Fibroblast of gingiva (primary cell): ENCODE results near the gene FCRL6.

Source experiments
- DNase-seq: peaks from one replicate; pipeline ENCODE4 v3.0.0-alpha.2; 2011; ENCODE audit warnings: low read depth

FCRL6 gene

DNA sequence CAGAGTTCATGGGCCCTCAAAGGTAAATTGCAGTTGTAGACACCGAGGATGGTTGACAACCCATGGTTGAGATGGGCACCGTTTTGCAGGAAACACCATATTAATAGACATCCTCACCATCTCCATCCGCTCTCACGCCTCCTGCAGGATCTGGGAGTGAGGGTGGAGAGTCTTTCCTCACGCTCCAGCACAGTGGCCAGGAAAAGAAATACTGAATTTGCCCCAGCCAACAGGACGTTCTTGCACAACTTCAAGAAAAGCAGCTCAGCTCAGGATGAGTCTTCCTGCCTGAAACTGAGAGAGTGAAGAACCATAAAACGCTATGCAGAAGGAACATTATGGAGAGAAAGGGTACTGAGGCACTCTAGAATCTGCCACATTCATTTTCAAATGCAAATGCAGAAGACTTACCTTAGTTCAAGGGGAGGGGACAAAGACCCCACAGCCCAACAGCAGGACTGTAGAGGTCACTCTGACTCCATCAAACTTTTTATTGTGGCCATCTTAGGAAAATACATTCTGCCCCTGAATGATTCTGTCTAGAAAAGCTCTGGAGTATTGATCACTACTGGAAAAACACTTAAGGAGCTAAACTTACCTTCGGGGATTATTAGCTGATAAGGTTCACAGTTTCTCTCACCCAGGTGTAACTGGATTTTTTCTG is 33.8 kb downstream of the FCRL6 start:
- no peak for DNase-seq

DNA sequence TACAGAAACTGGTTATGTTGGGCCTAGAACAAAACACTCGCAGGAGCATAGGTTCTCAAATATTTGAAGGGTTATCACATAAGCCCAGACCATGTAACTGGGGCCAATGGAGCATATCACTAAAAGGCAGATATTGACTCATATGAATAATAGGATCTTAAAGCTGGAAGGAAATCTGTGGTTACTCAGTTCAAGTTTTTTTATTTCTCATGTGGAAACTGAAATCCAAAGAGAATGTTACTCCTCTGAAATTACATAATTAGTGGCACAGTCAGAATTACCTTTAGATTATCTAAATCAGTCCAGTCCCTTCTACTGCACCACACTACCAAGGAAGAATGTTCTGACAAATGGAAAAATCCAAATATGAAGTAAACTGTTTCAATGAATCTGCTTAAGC is 36.6 kb downstream of the FCRL6 start:
- no peak for DNase-seq

- no peak for DNase-seq
Observed at GRCh38 chr1:159839116-159839849, 37.1 kb downstream of the FCRL6 start.

- no peak for DNase-seq
Observed at GRCh38 chr1:159841749-159842148, 39.6 kb downstream of the FCRL6 start.

DNA sequence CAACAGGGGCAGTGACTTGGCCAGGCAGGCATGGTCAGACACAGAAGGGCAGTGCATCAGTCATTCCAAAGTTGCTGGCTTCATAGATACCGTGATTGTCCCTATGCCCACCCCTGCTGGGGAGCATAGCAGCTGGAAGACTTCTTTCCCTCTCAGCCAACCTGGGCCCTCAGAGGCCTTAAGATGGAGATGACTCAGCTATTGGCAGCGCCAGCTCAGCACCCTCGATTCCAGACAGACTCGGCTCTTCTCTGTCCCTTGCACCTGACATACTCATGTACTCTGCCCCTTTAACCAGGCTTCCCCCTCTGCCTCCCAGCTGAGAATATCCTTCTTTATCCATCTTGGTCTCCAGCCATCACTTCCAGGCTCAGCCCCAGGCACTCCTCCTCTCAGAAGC is 41.3 kb downstream of the FCRL6 start:
- no peak for DNase-seq

DNA sequence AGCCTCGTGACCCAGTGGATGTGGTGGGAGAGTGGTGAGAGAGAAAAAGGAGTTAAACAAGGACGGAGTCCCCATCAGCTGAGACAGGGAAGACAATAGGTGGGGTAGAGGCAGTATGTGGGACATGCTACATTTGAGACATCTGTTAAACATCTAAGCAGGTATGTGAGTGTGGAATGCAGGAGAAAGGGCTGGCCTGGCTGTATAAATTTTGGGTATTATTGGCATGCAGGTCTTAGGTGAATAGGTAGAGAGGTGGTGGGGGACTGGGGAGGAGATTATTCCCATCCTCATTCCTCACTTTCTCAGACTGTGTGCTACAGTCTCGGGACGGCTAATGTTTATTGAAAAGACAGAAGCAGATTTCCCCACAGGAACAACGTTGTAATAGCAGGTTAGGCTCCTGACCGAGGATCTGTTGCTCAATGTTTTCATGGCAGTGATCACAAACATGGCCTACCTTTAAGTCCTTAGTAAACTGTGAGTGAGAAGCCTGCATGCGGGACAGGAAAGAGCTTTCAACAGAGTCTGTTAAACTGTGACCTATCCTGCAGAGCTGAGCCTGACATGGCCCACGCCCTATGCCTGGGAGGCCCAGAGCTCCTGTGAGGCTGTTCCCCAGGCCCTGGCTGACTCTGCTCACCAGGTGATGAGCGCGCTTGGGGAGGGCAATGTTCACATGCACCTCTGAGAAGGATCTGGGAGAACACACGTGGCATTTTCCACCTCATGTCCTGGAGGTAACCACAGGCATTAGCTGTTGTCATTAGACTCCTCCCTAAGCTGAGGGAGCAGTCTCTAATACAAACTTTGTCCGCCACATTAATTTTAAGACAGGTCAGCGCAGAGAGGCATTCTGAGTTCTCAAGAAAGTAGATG is 43.8 kb downstream of the FCRL6 start:
- DNase-seq, result no peak

DNA sequence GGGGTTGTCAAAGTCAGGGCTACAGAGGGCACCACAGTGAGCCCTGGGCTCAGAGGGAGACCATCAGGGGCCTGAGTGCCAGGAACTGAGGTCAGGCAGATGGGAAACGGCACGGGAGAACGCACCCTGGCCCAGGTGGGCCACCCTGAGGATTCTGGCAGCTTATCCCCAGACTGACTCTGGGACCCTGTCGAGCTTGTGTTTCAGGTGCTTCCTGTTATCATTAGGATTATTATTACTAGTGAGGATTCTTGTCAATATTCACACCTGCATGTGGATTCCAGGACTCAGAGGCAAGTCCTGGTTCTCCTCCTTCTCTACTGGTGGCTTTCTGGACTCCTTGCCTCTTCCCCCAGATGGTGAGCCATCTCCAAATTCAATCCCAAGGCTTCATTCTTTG is 45.1 kb downstream of the FCRL6 start:
- DNase-seq, result no peak

GRCh38 chr1:159848326-159848725 is 46.2 kb downstream of the FCRL6 start:
- no peak for DNase-seq

DNA sequence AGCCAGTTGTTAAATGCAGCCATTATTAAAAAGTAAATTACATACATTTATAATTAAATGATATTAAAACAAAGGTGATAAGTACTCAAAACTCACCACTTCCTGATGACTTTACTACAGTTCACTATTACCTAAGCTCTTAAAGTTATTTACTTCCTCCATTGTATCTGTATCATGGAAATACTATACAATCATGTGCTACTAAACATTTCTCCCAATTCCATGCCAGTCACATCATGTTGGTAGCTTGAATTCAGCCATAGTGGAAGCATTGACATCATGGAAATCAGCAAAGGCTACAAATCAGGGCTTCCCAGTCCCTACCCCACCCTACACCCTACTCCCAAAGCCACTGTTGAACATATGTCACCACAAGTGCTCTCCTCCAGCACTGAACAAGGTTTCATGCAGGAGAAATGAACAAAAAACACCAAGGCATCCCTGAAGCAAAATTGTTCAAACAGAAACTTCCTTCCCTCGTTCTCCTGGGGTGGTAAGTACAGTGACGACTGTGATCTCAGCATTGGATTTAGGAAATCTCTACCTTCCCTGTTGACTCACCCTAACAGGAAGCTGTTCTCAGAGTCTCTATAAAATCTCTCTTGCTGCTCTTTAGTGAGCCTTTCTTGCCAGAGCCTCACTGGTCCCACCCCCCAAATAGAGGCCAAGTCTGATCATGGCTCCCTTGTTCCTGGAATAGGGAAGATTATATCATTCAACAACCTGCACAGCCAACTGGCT is 47.6 kb downstream of the FCRL6 start:
- no peak for DNase-seq

- DNase-seq, result no peak
Observed at GRCh38 chr1:159851407-159851806, 49.2 kb downstream of the FCRL6 start.

DNA sequence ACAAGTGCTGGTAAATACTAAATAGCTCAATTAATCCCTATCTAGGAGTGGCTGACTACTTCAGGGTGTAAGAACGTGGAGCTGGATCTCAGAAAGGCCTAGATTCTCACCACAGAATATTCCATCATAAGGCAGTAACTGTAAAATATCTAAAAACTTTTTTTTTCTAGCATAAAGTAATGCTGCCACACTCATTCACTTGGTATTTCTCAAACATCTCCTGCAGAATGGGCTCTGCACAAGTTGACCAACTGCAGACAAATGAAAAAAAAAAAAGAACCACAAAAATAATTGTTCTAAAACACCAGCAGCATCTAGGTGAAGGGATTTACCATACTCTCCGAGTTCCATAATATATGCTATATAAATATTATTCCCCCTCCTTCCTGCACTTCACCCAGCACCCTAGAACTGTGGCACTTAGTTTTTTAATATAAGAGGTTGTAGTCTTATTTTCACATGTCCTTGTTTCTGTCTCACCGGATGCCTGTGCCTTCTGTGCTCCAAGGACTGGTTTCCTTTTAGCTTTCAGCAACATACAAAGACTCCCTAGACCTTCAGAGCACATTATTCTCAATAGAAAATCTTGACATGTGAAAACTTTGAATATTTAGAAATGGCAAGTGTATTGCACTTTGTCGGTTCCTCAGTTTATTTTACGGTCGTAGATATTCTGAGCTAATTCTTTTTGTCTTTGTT is 51.4 kb downstream of the FCRL6 start:
- DNase-seq, result no peak

DNA sequence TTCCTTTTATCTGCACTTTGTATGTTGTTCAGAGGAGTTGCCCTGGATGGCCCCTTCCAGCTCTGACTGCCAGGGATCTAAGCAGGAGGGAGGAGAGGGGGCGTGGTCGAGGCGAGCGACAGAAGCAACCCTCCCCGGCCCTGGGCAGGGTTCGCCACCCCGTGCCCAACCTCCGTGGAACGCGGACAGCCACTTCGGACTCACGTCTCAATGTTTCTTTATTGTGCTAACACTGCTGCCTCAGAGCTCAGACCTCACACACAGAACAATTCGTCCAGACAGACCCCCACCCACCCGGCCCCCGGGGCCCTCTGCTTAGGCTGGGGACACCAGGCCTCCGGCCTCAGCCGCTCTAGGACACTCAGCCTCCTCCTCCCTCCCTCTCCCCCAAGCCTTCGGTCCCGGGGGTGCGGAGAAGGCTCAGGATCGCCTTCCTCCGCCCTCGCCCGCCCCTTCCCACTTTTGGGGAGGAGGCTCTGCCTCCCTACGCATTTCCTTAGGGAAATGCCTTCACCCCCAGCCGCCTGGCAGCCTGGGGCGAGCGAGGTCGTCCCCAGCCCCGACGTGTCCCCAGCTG is 52.0 kb downstream of the FCRL6 start:
- DNase-seq, result peak; percentile 66

DNA sequence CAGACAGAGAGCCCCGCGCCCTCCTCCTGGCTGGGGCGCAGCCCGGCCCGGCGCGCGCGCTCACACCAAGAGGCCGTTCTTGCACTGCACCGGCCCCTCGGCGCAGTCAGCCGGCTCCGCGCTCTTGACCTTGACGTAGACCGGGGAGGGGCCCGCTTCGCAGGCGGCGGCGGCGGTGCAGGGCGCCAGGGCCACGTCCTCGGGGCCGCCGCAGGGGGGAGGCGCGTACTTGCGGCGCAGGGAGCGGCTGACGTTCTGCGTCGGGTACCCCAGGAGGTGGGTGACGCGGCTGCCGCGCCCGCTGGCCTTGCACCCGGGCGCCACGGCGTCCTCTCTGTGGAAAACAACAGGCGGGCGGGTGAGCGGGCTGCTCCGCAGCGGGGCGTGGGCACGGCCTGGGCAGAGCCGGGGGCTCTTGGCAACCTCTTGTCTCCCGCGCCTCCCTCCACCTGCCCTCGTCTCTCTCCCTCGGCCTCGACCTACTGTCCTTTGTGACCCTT is 52.6 kb downstream of the FCRL6 start:
- peak; percentile 92 for DNase-seq

DNA sequence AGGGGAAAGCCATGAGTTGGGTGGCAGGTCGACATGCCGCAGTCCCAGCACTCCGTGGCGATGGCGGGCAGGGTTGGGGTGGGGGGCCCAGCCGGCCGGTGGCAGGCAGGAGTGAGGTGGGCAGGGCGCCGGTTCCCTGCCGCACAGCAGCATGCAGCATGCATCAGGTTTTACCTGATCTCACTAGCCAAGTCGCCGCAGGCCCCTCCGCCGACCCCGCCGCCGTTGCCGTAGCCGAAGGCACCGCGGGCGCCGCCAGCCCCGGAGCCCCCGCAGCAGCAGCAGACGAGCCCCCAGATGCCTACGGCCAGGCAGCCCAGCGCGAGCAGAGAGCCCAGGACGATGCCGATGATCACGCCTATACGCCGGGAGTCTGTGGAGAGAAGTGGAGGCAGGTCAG is 53.5 kb downstream of the FCRL6 start:
- no peak for DNase-seq

- DNase-seq, result no peak
Observed at GRCh38 chr1:159856576-159856975, 54.4 kb downstream of the FCRL6 start.

DNA sequence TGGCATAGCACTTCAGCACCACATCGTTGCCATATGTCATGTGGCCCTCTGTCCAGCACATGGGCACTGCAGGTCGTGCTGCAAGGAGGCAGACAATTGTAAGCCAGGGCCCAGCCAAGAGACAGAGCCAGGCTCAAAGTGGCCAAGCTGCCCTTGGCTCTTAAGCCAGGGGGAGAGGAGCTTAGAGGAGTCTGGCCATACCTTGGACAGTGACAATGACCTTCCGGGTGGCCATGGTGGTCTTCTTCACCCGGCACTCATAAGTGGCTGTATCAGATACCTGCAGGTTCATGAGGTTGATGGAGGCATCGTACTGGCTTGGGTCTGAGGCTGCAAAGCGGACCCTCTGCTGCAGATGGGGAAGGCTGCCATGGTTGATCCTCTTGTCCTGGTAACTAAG is 55.7 kb downstream of the FCRL6 start:
- no peak for DNase-seq

GRCh38 chr1:159859767-159860322 is 57.7 kb downstream of the FCRL6 start:
- DNase-seq, result no peak

DNA sequence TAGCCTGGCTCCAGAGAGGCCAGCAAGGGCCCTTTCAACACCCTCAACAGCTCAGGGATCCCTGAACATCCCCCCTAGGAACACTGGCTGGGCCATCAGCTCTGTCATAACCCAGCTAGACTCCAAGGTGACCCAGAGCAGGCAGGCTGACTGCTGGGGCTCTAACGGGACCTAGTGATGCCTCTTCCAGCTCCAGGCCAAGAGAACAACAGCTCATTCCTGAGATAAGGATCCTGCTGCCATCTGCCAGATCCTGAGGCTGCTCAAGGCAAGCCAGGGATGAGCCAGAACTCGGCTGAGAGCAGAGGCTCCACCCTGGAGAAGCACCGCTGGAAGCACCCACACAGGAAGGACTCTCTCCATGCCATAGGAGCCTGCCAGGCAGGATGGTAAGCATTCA is 58.3 kb downstream of the FCRL6 start:
- DNase-seq, result no peak

GRCh38 chr1:159861218-159861617 is 59.1 kb downstream of the FCRL6 start:
- DNase-seq, result no peak

DNA sequence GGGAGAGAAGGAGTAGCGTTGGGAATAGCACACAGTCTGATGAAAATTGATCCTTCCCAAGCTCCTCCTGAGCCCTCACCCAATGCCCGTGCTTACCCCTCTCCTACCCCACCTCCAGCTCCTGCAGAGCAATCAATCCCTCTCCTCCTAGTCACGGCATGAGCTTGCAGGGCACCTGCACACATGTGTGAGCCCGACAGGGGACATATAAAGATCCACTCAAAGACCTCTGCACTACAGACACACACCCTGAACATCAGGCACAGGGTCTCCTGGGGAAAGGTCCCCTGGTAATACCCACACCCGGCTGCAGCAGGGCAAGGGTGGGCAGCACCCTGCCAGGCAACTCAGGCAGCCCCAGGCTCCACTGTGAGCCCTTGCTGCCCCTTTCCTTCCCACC is 59.9 kb downstream of the FCRL6 start:
- no peak for DNase-seq

DNA sequence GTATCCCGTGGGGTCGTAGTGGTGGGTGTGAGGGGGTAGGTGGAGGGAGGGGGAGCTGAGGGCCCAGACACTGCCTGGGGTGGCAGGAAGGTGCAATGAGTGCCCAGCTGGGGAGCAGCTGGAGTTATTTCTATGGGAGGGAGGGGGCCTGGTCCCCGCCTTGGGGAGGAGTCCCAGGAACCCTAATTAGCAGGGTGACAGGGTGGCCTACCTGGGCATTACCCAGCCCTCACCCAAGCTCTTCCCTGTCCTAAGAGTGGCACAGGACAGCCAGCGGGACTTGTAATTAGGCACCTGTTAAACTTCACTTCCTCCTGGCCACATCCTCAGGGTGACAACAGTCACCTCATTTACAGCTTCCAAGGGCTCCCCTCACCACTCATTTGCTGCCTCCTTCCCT is 60.4 kb downstream of the FCRL6 start, which contains the start of gene VSIG8:
VSIG8 (minus strand) TSS at position 101 of the 400 bp plus-strand sequence. CDS start 136 bp downstream, outside the sequence.
- DNase-seq, result no peak
